ENCODE results near the gene LIMA1. TPM values are rescaled to one million over a fixed set of nuclear protein-coding genes. Genes with fewer than 3 reads are reported as not detected.

LIMA1 gene
- total RNA-seq, 4 donors from 2014 or later = 7.4 to 24.5 (median 8.8) TPM

GRCh38 chr12:50188875-50189575, 94.3 kb downstream of the LIMA1 start:
- in situ Hi-C loops (cut with MboI; ENCODE audit: low sequenced_read_pairs in 4 of 4) = no loop called here
- DNase-seq = no peak
- peaks cover 5 to 22% of the 10 kb centered on the region in 2 donors for H3K4me1 ChIP-seq

GRCh38 chr12:50188241-50188781, 95.0 kb downstream of the LIMA1 start:
- no peaks in the 10 kb centered on the region for H3K27me3 ChIP-seq
- peaks cover 0 to 5% of the 10 kb centered on the region in 2 donors for H3K36me3 ChIP-seq
- TF ChIP-seq POLR2A (IDR thresholded peaks at IDR 0.05) (no peak), CTCF (IDR thresholded peaks at IDR 0.05 in 4 of 5, conservative IDR thresholded peaks at IDR 0.05 in 1 of 5) (no peak)
- intact Hi-C loops (cut with DNase I; ENCODE audit: low total_unique reads) = loop anchor here (5.0 kb wide), 1 partner anchor 124 kb away; no protein-coding TSS in a partner anchor
- DNase-seq (peak; percentile 16 to 42), ATAC-seq (peak; percentile 74 to 82)
- in situ Hi-C loops (cut with MboI; ENCODE audit: low sequenced_read_pairs in 4 of 4) = no loop called here
- no peaks in the 10 kb centered on the region for H3K9me3 ChIP-seq
- H3K27ac ChIP-seq = peak overlapping the region; percentile 1 to 48 (median 22)
- no peak overlapping the region for H3K4me3 ChIP-seq
- H3K4me1 ChIP-seq = peaks cover 5 to 22% of the 10 kb centered on the region in 2 donors

More at GRCh38 chr12:50188875-50189575, 94.3 kb downstream of the LIMA1 start:
- peaks cover 0 to 5% of the 10 kb centered on the region in 2 donors for H3K36me3 ChIP-seq
- H3K9me3 ChIP-seq = no peaks in the 10 kb centered on the region
- H3K4me3 ChIP-seq = no peak overlapping the region
- H3K27me3 ChIP-seq = no peaks in the 10 kb centered on the region
- peak overlapping the region in 1 of 4 donors; percentile 48 for H3K27ac ChIP-seq
- TF ChIP-seq POLR2A (IDR thresholded peaks at IDR 0.05) (no peak), CTCF (IDR thresholded peaks at IDR 0.05 in 4 of 5, conservative IDR thresholded peaks at IDR 0.05 in 1 of 5) (no peak)
- no peak for ATAC-seq
- intact Hi-C loops (cut with DNase I; ENCODE audit: low total_unique reads) = loop anchor here (5.0 kb wide), 1 partner anchor 123 kb away; no protein-coding TSS in a partner anchor

- in situ Hi-C loops (cut with MboI; ENCODE audit: low sequenced_read_pairs in 4 of 4) (no loop called here), intact Hi-C loops (cut with DNase I; ENCODE audit: low total_unique reads) (loop anchor here (5.0 kb wide), 1 partner anchor 125 kb away; no protein-coding TSS in a partner anchor)
- H3K4me3 ChIP-seq = no peak overlapping the region
- H3K4me1 ChIP-seq = peaks cover 5 to 22% of the 10 kb centered on the region in 2 donors
- TF ChIP-seq CTCF (IDR thresholded peaks at IDR 0.05 in 4 of 5, conservative IDR thresholded peaks at IDR 0.05 in 1 of 5) = no peak
- TF ChIP-seq POLR2A (IDR thresholded peaks at IDR 0.05) = no peak
- H3K9me3 ChIP-seq = no peaks in the 10 kb centered on the region
- no peak for ATAC-seq
- H3K27ac ChIP-seq = peak overlapping the region; percentile 1 to 35 (median 16)
- peaks cover 0 to 2% of the 10 kb centered on the region in 2 donors for H3K36me3 ChIP-seq
- DNase-seq = no peak
- no peaks in the 10 kb centered on the region for H3K27me3 ChIP-seq
Measured at GRCh38 chr12:50187084-50187900, 96.0 kb downstream of the LIMA1 start.

- ATAC-seq (no peak), DNase-seq (no peak)
- H3K27ac ChIP-seq = no peak overlapping the region
- no peaks in the 10 kb centered on the region for H3K9me3 ChIP-seq
- in situ Hi-C loops (cut with MboI; ENCODE audit: low sequenced_read_pairs in 4 of 4) (no loop called here), intact Hi-C loops (cut with DNase I; ENCODE audit: low total_unique reads) (loop anchor here (5.0 kb wide), 1 partner anchor 126 kb away; no protein-coding TSS in a partner anchor)
- H3K27me3 ChIP-seq = no peaks in the 10 kb centered on the region
- H3K36me3 ChIP-seq = peaks cover 0 to 4% of the 10 kb centered on the region in 2 donors
- H3K4me1 ChIP-seq = peaks cover 5 to 22% of the 10 kb centered on the region in 2 donors
- TF ChIP-seq CTCF (IDR thresholded peaks at IDR 0.05 in 4 of 5, conservative IDR thresholded peaks at IDR 0.05 in 1 of 5) (no peak), POLR2A (IDR thresholded peaks at IDR 0.05) (no peak)
- no peak overlapping the region for H3K4me3 ChIP-seq
Measured at GRCh38 chr12:50186681-50187080, 96.6 kb downstream of the LIMA1 start.

All from gastrocnemius medialis (tissue), 4 donors.